ENCODE data around the gene IGSF1.

The IGSF1 gene

DNA sequence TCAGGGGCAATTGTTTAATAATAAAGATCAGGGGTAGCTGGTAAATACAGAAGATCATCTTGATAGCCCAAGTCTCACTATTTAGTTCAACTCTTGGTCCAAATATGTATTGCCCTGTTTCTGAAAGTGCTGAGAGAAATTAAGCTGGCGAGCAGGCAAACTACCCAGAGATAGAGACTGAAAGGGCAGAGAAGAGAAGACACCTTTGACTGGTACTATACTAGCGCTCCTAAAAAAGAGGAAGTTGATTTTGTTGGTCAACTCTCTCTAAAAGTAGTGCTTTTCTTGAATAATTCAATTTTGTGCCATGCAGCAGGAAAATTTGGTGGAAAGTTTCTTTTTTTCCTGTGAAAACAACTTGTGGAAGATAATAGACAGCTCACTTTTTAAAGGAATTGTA lies 64.0 kb downstream of the IGSF1 start:
- H3K9me2 ChIP-seq (replicated peaks; ENCODE audit: control insufficient read depth, low read length) = no peaks in the 10 kb centered on the region
- H3K4me2 ChIP-seq (ENCODE audit: low read length) = no peak overlapping the region
- H3K4me1 ChIP-seq (ENCODE audit: control insufficient read depth, low read length) = no peaks in the 10 kb centered on the region
- H4K20me1 ChIP-seq (ENCODE audit: control insufficient read depth, insufficient read depth, low read depth, low read length) = no peaks in the 10 kb centered on the region
- no peaks in the 10 kb centered on the region for H3F3A ChIP-seq (ENCODE audit: control insufficient read depth, insufficient read depth)
- H3K9me3 ChIP-seq (ENCODE audit: control insufficient read depth, insufficient read depth, low read length) = no peaks in the 10 kb centered on the region
- H3K79me2 ChIP-seq (ENCODE audit: control insufficient read depth, low read length) = no peaks in the 10 kb centered on the region
- H3K27me3 ChIP-seq (ENCODE audit: control insufficient read depth, low read length) = no peaks in the 10 kb centered on the region
- H3K36me3 ChIP-seq (ENCODE audit: control insufficient read depth, low read length) = no peaks in the 10 kb centered on the region
- no peak for TF ChIP-seq EZH2phosphoT487 (IDR thresholded peaks at IDR 0.05; ENCODE audit: borderline replicate concordance, low read length)
- TF ChIP-seq, protein P1, sequence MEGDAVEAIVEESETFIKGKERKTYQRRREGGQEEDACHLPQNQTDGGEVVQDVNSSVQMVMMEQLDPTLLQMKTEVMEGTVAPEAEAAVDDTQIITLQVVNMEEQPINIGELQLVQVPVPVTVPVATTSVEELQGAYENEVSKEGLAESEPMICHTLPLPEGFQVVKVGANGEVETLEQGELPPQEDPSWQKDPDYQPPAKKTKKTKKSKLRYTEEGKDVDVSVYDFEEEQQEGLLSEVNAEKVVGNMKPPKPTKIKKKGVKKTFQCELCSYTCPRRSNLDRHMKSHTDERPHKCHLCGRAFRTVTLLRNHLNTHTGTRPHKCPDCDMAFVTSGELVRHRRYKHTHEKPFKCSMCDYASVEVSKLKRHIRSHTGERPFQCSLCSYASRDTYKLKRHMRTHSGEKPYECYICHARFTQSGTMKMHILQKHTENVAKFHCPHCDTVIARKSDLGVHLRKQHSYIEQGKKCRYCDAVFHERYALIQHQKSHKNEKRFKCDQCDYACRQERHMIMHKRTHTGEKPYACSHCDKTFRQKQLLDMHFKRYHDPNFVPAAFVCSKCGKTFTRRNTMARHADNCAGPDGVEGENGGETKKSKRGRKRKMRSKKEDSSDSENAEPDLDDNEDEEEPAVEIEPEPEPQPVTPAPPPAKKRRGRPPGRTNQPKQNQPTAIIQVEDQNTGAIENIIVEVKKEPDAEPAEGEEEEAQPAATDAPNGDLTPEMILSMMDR (IDR thresholded peaks at IDR 0.05; ENCODE audit: low read depth, low read length, poor library complexity, severe bottlenecking) = no peak
- H3K4me3 ChIP-seq (ENCODE audit: low read length) = no peak overlapping the region
- no peak overlapping the region for H3K27ac ChIP-seq (ENCODE audit: low read depth, low read length)

Data from DOHH2 (cell line).